GM12892 (cell line): Measurements from ENCODE around the gene FCGBP.

Source experiments
- POLR2A ChIP-seq: IDR thresholded peaks from 2 replicates; pipeline ENCODE4 v1.6.1; 2011; ENCODE audit warnings: low read depth, low read length, control low read depth
- POLR2AphosphoS5 ChIP-seq: IDR thresholded peaks from 2 replicates; pipeline ENCODE4 v1.6.1; 2011; ENCODE audit warnings: low read depth, low read length, control low read depth
- TAF1 ChIP-seq: IDR thresholded peaks from 2 replicates; pipeline ENCODE4 v1.6.1; 2011; ENCODE audit warnings: low read depth, mild to moderate bottlenecking, control low read depth, low read length, borderline replicate concordance

DNA sequence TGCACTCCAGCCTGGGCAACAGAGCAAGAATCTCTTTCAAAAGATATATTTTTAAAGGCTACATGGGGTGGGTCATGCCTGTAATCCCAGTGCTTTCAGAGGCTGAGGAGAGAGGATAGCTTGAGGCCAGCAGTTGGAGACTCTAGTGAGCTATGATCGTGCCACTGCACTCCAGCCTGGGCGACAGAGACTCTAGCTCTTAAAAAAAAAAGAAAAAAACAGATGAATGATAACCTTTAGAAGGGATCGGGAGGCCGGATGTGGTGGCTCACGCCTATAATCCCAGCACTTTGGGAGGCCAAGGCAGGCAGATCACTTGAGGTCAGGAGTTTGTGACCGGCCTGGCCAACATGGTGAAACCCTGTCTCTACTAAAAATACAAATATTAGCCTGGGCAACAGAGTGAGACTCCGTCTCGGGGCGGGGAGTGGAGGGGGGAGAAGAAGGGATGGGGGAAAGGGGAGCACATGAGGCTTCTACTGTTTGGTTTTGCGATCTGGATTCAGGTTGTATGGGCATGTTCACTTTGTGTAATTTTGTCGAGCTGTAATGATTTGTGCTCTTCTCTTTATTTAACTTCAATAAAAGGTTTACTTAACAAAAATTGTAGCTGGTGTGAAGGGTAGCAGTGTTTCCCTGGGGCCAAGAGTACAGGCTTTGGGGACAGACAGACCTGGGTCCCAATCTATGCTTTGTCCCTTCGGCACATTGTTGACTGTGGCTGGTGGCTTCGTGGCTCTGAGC lies 35.4 kb upstream of the FCGBP start:
- no peak for TF ChIP-seq POLR2A
- no peak for TF ChIP-seq TAF1
- no peak for TF ChIP-seq POLR2AphosphoS5
